HL-60/S4 treated with phorbol 12-myristate 13-acetate at 8.2 ng/mL for 4 days and 3 days (cell line): Measurements from ENCODE around the gene DCTN4.
"Not testable (repeated sequence)": the region's sequence is repeated elsewhere in the genome, so short reads cannot be mapped to it uniquely, and the experiment has no call there.

Experiments
- in situ Hi-C: fragments of 300-500 bp; cut with MboI; formaldehyde crosslinking; loops from 2 replicates; pipeline ENCODE4 v1.15.0; 2022; ENCODE audit warnings: low sequenced_read_pairs

DCTN4 gene

DNA sequence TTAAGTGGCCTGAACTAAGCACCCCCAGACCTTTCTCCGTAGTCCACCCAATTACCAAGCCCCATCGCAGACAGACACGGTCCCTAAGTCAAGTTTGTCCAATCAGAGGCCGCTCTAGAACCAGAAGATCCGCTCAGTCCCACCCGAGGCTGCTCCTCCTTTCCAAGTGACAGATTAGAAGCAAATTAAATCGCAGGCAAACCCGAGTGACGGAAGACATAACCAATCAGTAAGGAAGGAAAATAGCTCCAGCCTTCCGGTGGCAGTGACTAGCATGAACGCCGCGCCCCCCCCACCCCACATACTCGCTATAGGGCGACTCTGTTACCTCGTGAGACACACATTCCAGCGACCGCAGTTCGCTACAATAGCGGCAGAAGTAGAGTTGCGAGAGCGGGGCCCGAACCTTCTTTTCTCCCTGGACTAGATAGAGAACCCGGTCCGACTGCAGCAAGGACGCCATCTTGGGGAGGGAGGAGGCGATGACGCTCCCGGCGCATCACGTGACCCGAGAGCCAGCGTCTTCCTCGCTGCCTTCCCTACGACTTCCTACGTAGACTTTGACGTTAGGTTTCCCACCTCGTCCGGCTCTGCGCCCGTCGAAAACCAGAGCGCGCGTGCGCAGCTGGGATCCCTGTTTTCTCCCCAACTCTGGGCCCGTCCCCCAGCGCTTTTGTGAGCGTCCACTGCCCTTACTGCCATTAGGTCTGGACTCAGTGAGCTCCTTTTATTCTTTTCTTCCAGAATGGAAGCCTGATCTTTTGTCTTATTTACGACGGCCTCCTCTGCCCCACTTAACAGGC lies at the start of gene DCTN4:
TSS of gene DCTN4 (minus strand) at position 487 of the 803 bp plus-strand sequence. CDS start at position 463, 24 bp downstream.
- in situ Hi-C loops = no loop called here

DNA sequence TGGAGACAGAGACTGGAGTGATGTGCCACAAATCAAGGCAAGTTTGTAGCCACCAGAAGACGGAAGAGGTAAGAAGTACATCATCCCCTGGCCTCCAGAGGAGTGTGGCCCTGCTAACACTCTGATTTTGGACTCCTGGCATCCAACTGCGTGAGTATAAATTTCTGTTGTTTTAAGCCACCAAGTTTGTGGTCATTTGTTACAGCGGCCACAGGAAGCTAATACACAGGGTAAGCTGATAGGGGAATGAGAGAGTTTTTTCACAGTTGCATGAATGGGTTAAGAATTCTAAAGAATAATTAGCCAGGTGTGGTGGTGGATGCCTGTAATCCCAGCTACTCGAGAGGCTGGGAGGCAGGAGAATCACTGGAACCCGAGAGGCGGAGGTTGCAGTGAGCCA lies 45.6 kb upstream of the DCTN4 start:
- in situ Hi-C loops = no loop called here

DNA sequence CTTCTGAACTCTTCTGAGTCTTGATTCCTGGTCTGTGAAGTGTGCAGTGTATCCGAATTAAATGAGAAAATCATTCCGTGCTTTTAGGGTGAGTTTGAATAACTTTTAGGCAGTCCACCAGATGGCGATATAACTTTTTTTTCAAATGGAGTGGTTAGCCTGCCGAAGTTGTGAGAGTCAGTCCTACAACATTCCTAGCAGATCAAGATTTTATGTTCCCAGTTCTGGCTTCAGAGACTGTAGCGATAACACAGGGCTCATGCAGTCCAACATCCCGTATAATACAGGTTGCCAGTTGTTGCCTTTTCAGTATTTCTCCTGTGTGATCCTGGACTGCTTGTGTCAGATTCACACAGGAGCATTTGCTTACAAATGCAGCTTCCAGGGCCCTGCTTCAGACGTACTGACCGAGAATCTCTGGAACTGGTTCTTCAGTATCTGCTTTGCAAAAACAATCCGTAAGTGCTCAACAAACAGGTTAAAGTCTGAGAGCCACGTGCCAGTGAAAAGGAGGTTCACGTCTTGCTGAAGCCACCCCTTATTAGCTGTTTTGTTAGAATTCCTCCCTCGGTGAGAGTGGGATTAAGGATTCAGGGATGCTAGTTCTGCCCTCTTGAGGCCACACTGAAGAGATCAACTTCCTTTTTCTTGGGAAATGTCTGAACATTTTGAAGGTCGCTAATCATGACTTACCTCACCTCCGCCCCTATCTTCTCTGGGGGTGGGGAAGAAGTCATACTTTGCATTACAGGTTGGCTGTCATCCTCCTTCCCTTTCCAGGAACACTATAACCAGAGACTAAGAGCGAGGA lies 42.5 kb upstream of the DCTN4 start:
- in situ Hi-C loops = no loop called here

GRCh38 chr5:150797384-150797783 lies 38.6 kb upstream of the DCTN4 start:
- in situ Hi-C loops = no loop called here

DNA sequence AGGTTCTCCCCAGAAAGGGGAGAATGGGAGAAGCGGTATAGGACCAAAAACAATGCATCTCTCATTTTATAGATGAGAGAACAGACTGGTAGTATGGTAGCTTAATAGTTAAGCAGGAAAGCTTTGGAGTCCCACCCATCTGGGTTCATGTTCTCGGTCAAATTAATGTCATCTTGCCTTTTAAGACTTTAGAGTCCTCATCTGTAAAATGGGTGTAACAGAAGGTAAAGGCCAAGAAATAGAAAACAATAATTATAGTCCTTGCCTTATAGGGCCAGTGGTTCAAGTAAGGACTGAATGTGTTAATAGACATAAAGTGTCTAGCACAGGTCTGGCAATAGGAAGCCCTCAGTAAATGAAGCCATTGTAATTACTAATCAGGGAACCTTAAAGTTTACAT lies 36.1 kb upstream of the DCTN4 start:
- in situ Hi-C loops = no loop called here

DNA sequence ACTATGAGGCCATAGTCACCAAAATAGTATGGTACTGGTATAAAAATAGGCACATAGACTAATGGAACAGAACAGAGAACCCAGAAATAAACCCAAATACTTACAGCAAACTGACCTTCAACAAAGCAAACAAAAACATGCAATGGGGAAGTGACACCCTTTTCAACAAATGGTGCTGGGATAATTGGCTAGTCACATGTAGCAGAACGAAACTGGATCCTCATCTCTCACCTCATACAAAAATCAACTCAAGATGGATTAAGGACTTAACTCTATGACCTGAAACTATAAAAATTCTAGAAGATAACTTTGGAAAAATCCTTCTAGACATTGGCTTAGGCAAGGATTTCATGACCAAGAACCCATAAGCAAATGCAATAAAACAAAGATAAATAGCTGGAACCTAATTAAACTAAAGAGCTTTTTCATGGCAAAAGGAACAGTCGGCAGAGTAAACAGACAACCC lies 34.6 kb upstream of the DCTN4 start:
- in situ Hi-C loops = not testable (repeated sequence)

- in situ Hi-C loops = no loop called here
Observed at GRCh38 chr5:150791536-150791935, 32.7 kb upstream of the DCTN4 start.

DNA sequence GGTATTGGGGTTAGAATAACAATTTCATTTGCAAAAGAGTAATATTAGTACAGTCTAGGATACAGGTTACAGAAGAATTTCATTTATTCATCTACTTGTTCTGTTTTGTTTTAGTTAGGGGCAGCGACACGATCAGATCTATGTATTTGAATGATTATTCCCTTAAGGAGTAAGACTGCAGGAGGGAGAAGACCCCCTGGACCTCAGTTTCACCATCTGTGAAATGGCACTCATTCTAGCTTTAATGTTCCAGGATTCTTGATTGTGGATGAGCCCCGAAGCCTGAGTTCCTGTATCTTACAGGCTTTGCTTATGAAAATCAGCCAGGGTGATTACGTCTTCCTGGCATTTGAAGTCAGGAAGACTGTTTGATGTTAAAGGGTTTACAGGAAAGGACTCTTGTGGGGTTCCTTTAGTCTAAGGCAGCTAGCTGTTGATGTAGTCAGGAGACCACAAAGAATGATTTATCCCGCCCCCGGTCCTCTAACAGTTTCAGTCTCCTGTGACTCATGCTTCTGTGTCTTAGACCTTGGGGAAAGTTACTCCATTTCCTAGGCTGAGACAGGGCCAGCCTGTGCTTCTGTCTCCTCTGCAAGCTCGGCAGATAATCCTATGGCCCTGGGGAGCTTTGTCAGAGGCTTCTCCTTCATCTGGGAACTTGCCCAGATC lies 31.3 kb upstream of the DCTN4 start:
- in situ Hi-C loops = no loop called here

DNA sequence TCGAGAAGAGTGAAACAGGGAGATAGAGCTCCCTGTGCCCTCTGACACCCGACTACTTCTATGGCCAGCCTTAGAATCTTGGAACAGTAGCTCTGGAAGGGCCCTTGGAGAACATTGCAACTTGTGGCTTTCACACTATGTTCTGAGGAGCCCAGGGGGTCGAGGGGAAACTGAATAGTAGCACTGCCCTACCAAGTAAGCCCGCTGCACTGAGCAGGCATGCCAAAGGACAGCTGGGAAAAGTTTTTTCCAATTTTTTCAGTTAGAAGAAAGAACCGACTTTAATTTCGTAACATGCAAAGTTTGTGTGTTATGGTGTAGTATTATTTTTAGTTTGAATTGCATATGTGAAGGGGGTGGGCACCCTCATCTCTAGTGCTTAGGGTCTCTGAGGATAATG lies 30.6 kb upstream of the DCTN4 start:
- in situ Hi-C loops = no loop called here

- in situ Hi-C loops = no loop called here
Observed at GRCh38 chr5:150788977-150789376, 30.2 kb upstream of the DCTN4 start.

- in situ Hi-C loops = no loop called here
Observed at GRCh38 chr5:150787656-150788055, 28.8 kb upstream of the DCTN4 start.

DNA sequence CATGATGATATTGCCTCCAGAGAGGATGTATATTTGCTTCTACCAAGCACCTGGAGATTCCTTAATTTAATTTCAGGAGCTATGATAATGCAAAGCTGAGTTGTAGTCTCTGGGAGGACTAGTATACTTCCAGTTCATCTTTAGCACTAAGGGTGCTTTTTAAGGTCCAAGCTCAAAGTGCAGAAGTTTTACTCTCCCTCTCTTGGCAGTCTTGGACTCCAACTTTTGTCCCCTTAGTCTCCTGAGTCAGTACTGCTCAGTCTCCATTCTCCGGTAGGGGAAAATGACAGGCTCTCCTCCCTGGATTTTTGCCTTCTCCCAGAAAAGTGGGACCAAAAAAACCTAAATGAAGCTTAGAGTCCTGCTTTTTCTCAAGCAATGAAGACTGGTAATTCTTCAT lies 28.1 kb upstream of the DCTN4 start:
- in situ Hi-C loops = no loop called here

DNA sequence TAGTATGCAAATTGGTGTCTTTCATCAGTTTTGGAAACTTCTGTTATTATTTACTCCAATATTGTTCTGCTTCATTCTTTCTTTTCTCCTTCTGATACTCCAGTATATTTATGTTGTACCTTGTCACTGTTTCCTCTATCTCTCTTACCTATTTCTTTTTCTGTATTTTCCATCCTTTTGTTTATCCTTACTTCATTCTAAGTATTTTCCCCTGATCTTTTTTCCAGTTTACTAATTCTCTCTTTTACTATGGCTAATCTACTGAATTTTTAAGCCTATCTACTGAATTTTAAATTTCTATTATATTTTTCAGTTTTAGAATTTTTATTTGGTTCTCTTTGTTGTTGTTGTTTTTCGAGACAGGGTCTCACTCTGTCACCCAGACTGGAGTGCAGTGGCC lies 27.1 kb upstream of the DCTN4 start:
- in situ Hi-C loops = no loop called here

- in situ Hi-C loops = no loop called here
Observed at GRCh38 chr5:150783422-150783928, 24.7 kb upstream of the DCTN4 start.

- in situ Hi-C loops = no loop called here
Observed at GRCh38 chr5:150782850-150783249, 24.0 kb upstream of the DCTN4 start.

- in situ Hi-C loops = no loop called here
Observed at GRCh38 chr5:150781706-150782614, 23.1 kb upstream of the DCTN4 start.

GRCh38 chr5:150780816-150781221 lies 22.0 kb upstream of the DCTN4 start:
- in situ Hi-C loops = no loop called here

- in situ Hi-C loops = no loop called here
Observed at GRCh38 chr5:150780187-150780692, 21.4 kb upstream of the DCTN4 start.

DNA sequence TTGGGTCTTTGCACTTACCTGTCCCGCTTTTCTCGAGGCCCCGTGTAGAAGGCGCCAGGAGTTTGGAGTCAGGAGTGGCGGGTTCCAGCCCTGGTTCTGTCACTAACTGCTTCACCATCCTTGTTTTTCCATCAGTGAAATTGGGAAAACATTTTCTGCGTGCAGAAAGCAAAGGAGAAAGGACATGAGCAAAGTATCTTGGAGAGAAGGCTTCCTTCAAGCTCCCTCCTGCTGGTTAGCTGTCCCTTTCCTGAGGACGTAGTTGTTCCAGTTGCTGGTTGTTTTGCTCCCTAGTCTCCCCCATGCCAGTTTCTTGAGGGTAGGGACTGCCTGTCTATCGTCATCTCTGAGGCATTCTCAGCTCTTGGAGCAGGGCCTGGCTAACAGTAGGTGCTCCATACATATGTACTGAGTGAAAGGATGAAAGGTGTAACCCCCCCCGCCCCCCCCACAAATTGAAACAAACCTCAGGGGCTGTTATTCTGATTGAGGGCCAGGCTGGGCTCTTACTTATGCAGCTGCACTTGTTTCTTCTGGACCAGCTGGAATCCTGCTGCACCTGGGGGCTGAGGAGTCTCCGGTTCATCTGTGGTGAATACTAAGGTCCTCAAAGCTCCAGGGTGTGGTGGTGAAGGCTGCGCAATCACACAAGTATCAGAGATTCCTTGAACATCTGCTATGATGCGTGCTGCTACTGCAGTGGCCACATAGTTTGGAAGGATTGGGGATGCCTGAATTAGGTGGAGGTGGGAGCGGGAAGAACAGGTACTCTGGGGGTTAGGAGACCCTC lies 20.8 kb upstream of the DCTN4 start:
- in situ Hi-C loops = no loop called here
